Measurements from ENCODE around the gene INAFM2. TPM values are rescaled to one million over a fixed set of nuclear protein-coding genes. Genes with fewer than 3 reads are reported as not detected.

Gene INAFM2
- total and polyA plus RNA-seq, 2 experiments from 2014 or later = 13.7 to 19.5 TPM

DNA sequence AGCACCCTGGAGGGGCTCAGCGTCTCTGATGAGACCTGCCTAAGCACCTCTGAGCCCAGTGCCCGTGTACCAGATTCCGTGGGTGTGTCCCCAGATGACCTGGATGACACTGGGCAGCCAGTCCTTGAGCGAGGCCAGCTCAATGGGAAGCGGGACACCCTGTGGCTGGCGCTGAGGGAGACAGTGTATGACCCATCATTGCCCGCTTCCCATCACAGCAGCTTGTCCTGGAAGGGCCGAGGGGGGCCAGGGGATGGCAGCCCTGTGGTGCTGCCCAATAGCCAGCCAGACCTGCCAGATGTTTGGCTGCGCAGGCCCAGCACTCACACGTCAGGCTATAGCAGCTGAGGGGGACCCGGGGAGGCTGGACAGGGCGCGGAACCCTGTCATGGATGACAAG is 46.5 kb downstream of the INAFM2 start:
- no peak for TF ChIP-seq EZH2 (IDR thresholded peaks at IDR 0.05; ENCODE audit: borderline replicate concordance)

DNA sequence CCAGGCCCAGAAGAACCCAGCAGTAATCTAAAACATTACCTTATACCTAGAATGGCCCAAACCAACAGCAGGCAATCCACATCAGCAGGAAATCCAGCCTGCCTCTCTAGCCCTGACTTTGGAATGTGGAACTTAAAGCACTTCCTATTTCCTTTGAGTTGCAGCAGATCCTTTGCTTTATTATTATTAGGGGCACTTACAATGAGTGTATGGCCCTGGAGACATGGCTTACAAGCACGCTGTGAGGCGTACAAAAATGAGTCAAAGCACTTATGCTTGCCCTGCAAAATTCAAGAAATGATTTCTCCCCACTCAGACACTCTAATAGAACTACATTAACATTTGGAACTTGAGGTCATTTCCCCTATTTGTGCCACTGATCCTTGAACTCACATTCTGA is 49.5 kb downstream of the INAFM2 start:
- Histone ChIP-seq H4K20me1 (ENCODE audit: insufficient read depth, poor library complexity, severe bottlenecking) (no peaks in the 10 kb centered on the region), H3K27ac (no peak overlapping the region), H3K9me2 (replicated peaks; ENCODE audit: insufficient read depth) (no peaks in the 10 kb centered on the region), H3K9me3 (ENCODE audit: low read depth) (no peaks in the 10 kb centered on the region), H2AFZ (no peak overlapping the region), H3K4me2 (no peak overlapping the region), H3K4me1 (ENCODE audit: insufficient read depth) (no peaks in the 10 kb centered on the region), H3K27me3 (no peaks in the 10 kb centered on the region), H3K4me3 (no peak overlapping the region), H3K79me2 (no peaks in the 10 kb centered on the region), H3K36me3 (replicated peaks; ENCODE audit: insufficient read depth, low read depth) (no peaks in the 10 kb centered on the region)
- TF ChIP-seq EZH2phosphoT487 (IDR thresholded peaks at IDR 0.05; ENCODE audit: low read depth, severe bottlenecking, unreplicated experiment) = no peak
- no peak for TF ChIP-seq EZH2 (IDR thresholded peaks at IDR 0.05; ENCODE audit: borderline replicate concordance)
- TF ChIP-seq, protein P1, sequence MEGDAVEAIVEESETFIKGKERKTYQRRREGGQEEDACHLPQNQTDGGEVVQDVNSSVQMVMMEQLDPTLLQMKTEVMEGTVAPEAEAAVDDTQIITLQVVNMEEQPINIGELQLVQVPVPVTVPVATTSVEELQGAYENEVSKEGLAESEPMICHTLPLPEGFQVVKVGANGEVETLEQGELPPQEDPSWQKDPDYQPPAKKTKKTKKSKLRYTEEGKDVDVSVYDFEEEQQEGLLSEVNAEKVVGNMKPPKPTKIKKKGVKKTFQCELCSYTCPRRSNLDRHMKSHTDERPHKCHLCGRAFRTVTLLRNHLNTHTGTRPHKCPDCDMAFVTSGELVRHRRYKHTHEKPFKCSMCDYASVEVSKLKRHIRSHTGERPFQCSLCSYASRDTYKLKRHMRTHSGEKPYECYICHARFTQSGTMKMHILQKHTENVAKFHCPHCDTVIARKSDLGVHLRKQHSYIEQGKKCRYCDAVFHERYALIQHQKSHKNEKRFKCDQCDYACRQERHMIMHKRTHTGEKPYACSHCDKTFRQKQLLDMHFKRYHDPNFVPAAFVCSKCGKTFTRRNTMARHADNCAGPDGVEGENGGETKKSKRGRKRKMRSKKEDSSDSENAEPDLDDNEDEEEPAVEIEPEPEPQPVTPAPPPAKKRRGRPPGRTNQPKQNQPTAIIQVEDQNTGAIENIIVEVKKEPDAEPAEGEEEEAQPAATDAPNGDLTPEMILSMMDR (IDR thresholded peaks at IDR 0.05; ENCODE audit: poor library complexity) = no peak
- WGBS (ENCODE audit: low lambda C conversion rate, missing lambda C conversion rate) = 20% methylated on average over 2 of the region's 2 CpGs
- no peak for DNase-seq (ENCODE audit: low spot score)

More for the DNA sequence above, 46.5 kb downstream of the INAFM2 start:
- no peak for DNase-seq (ENCODE audit: low spot score)
- no peak overlapping the region for H2AFZ ChIP-seq
- no peak overlapping the region for H3K4me3 ChIP-seq
- no peak overlapping the region for H3K4me2 ChIP-seq
- H3K79me2 ChIP-seq = no peaks in the 10 kb centered on the region
- H3K9me3 ChIP-seq (ENCODE audit: low read depth) = no peaks in the 10 kb centered on the region
- H3K4me1 ChIP-seq (ENCODE audit: insufficient read depth) = peaks cover 6% of the 10 kb centered on the region
- H4K20me1 ChIP-seq (ENCODE audit: insufficient read depth, poor library complexity, severe bottlenecking) = no peaks in the 10 kb centered on the region
- no peaks in the 10 kb centered on the region for H3K36me3 ChIP-seq (replicated peaks; ENCODE audit: insufficient read depth, low read depth)
- WGBS (ENCODE audit: low lambda C conversion rate, missing lambda C conversion rate) = 96% methylated on average over 13 of the region's 13 CpGs
- no peaks in the 10 kb centered on the region for H3K27me3 ChIP-seq
- no peak overlapping the region for H3K27ac ChIP-seq
- no peaks in the 10 kb centered on the region for H3K9me2 ChIP-seq (replicated peaks; ENCODE audit: insufficient read depth)

Other genes with a start within 250 kb of the INAFM2 start
- gene BMF, start 214.8 kb upstream of the INAFM2 start, total RNA-seq = 33.9 and 41.8 TPM in 2 replicates
- gene BMF, start 214.8 kb upstream of the INAFM2 start, polyA plus RNA-seq = 13.8 and 15.9 TPM in 2 replicates
- gene BUB1B, start 162.6 kb upstream of the INAFM2 start, total RNA-seq = 7.6 and 11.9 TPM in 2 replicates
- 5.3 and 10.7 TPM in 2 replicates for gene BUB1B, start 162.6 kb upstream of the INAFM2 start, polyA plus RNA-seq
- 2.6 and 6.1 TPM in 2 replicates for gene PAK6, start 84.6 kb upstream of the INAFM2 start, total RNA-seq
- gene PAK6, start 84.6 kb upstream of the INAFM2 start, polyA plus RNA-seq = 2.7 and 8.2 TPM in 2 replicates
- 0.30 TPM in 1 of 2 replicates, not detected in the other for gene ANKRD63, start 40.6 kb upstream of the INAFM2 start, total RNA-seq
- 0.47 and 1.2 TPM in 2 replicates for gene ANKRD63, start 40.6 kb upstream of the INAFM2 start, polyA plus RNA-seq
- 1.0 and 1.7 TPM in 2 replicates for gene PLCB2, start 15.8 kb upstream of the INAFM2 start, total RNA-seq
- 4.4 and 4.9 TPM in 2 replicates for gene PLCB2, start 15.8 kb upstream of the INAFM2 start, polyA plus RNA-seq
- 1.8 and 4.0 TPM in 2 replicates for gene CCDC9B, start 17.2 kb downstream of the INAFM2 start, total RNA-seq
- gene CCDC9B, start 17.2 kb downstream of the INAFM2 start, polyA plus RNA-seq = 5.3 and 7.6 TPM in 2 replicates
- gene PHGR1, start 27.3 kb downstream of the INAFM2 start, total RNA-seq = 49.8 and 76.1 TPM in 2 replicates
- 207 and 222 TPM in 2 replicates for gene PHGR1, start 27.3 kb downstream of the INAFM2 start, polyA plus RNA-seq
- 0.12 and 1.0 TPM in 2 replicates for gene DISP2, start 34.5 kb downstream of the INAFM2 start, total RNA-seq
- 0.93 and 1.5 TPM in 2 replicates for gene DISP2, start 34.5 kb downstream of the INAFM2 start, polyA plus RNA-seq
- gene KNSTRN, start 59.0 kb downstream of the INAFM2 start, total RNA-seq = 22.9 and 24.0 TPM in 2 replicates
- 14.0 and 14.9 TPM in 2 replicates for gene KNSTRN, start 59.0 kb downstream of the INAFM2 start, polyA plus RNA-seq
- gene IVD, start 82.1 kb downstream of the INAFM2 start, total RNA-seq = 27.1 and 31.5 TPM in 2 replicates
- 56.6 and 71.6 TPM in 2 replicates for gene IVD, start 82.1 kb downstream of the INAFM2 start, polyA plus RNA-seq
- 10.6 and 17.2 TPM in 2 replicates for gene BAHD1, start 117.3 kb downstream of the INAFM2 start, total RNA-seq
- 12.3 and 13.9 TPM in 2 replicates for gene BAHD1, start 117.3 kb downstream of the INAFM2 start, polyA plus RNA-seq
- 15.2 and 16.6 TPM in 2 replicates for gene CHST14, start 147.3 kb downstream of the INAFM2 start, total RNA-seq
- gene CHST14, start 147.3 kb downstream of the INAFM2 start, polyA plus RNA-seq = 15.7 and 16.8 TPM in 2 replicates
- gene CCDC32, start 241.3 kb downstream of the INAFM2 start, total RNA-seq = 25.7 and 50.8 TPM in 2 replicates
- 15.1 and 30.9 TPM in 2 replicates for gene CCDC32, start 241.3 kb downstream of the INAFM2 start, polyA plus RNA-seq
- gene RPUSD2, start 245.6 kb downstream of the INAFM2 start, total RNA-seq = 7.1 and 11.5 TPM in 2 replicates
- gene RPUSD2, start 245.6 kb downstream of the INAFM2 start, polyA plus RNA-seq = 8.6 and 13.4 TPM in 2 replicates

All from hepatocyte (in vitro differentiated cells).